ENCODE results near the gene MCFD2.
"Not testable (repeated sequence)": the region's sequence is repeated elsewhere in the genome, so short reads cannot be mapped to it uniquely, and the experiment has no call there.

The MCFD2 gene

DNA sequence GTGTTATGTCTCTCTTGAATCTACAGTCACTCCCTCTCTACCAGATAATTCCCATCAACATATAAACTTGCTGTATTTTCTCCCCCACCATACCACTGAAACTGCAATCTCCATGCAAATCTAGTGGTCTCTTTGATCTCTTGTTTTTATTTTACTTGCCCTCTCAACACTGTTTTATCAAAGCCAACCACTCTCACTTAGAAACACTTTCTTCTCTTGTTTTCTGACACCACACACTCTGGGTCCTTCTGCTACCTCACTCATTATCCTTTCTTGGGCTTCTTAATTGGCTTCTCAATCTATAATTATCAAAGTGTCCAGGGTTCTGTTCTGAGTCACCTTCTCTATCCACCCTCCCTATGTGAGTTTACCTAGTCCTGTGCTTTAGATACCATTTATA is 2.0 kb upstream of the MCFD2 start:
- no peak for DNase-seq (ENCODE audit: low read depth)
- H3K4me3 ChIP-seq (ENCODE audit: control insufficient read depth, low read depth, low read length), result no peak overlapping the region
- TF ChIP-seq, protein P1, sequence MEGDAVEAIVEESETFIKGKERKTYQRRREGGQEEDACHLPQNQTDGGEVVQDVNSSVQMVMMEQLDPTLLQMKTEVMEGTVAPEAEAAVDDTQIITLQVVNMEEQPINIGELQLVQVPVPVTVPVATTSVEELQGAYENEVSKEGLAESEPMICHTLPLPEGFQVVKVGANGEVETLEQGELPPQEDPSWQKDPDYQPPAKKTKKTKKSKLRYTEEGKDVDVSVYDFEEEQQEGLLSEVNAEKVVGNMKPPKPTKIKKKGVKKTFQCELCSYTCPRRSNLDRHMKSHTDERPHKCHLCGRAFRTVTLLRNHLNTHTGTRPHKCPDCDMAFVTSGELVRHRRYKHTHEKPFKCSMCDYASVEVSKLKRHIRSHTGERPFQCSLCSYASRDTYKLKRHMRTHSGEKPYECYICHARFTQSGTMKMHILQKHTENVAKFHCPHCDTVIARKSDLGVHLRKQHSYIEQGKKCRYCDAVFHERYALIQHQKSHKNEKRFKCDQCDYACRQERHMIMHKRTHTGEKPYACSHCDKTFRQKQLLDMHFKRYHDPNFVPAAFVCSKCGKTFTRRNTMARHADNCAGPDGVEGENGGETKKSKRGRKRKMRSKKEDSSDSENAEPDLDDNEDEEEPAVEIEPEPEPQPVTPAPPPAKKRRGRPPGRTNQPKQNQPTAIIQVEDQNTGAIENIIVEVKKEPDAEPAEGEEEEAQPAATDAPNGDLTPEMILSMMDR (conservative IDR thresholded peaks at IDR 0.05; ENCODE audit: control insufficient read depth, insufficient read depth, low read depth, low read length), result no peak

DNA sequence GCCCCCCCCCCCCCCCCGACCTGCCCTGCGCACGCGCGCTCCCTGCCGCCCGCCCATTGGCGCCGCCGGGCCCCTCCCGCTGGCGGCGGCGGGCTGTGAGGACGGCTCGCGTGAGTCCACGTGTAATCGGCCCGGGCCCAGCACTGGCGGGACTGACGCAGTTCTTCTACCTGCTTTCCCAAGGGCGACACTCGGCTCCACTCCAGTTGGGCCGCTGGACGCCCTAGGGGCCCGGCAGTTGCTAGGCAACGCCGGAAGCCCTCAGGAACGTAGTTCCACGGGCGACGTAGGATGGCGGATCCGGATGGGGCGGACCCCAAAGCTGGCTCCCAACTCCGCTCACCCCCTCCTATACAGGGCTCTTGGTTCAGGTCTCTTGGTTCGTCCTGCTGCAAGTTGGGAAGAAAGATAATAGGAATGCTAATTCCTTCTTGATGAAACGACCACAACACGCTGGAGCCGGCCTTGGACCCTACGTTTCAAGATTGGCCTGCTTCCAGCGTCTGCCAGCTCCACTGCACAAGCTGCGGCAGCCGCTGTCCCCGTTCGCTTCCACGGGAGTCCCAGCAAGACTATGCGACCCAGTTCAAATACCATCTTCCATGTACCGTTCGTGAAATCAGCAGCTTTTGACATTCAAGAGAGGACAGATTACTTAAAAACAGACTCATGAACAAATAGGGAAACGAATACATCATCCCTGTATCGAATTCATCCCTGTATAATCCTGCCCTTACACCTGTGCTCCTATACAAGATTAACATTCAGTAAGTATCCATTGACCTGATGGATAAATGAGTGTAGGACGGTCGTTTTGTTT is 415 bp upstream of the MCFD2 start:
- DNase-seq (ENCODE audit: low read depth), result peak; percentile 83
- TF ChIP-seq, protein P1 (conservative IDR thresholded peaks at IDR 0.05; ENCODE audit: control insufficient read depth, insufficient read depth, low read depth, low read length), result no peak
- H3K4me3 ChIP-seq (ENCODE audit: control insufficient read depth, low read depth, low read length), result peak overlapping the region; percentile 92

GRCh38 chr2:46914578-46915230 is 902 bp downstream of the MCFD2 start:
- H3K4me3 ChIP-seq (ENCODE audit: control insufficient read depth, low read depth, low read length), result peak overlapping the region; percentile 92
- DNase-seq (ENCODE audit: low read depth), result peak; percentile 11
- TF ChIP-seq, protein P1 (conservative IDR thresholded peaks at IDR 0.05; ENCODE audit: control insufficient read depth, insufficient read depth, low read depth, low read length), result no peak

DNA sequence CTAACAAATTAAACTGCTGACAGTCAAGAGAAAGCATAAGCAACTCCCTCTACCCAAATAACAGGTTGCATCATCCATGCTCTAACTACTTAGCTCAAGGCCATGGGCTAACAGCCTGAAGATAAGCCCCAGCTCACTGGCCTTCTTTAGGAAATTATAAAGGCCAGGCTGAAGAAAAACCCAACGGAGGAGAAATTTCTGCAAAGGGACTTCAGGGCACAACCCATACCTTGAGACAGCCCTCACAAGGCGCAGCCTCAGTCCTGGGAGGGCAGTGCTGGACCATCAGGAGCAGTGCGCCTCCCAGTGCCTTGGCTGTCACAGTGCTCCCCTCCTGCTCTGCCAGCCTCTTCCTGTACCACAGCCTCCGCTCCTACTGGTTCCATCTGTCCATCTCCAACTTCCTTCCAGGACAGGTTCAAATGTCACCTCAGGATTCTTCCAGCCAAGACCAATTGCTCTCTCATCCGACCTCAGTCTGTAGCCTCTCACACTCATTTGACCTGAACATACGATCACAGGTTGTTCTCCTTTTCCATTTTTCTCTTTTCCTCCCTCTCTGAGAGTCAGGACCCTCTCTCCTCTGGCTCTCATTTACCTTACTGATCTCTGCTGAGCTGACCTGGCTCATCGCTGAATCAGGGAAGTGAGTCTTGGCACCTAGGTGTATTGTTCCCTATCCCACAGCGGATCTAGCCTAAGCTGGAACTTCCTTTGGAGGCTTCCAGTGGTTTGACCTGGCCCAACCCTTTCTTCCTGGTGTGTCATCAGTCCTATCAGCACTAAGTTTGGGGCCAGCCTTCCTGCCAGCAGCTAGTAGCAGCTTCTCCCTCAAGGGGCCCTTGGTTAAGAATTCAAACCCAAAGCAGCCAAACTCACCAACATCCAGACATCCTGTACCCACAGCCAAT is 1.9 kb downstream of the MCFD2 start:
- H3K4me3 ChIP-seq (ENCODE audit: control insufficient read depth, low read depth, low read length), result peak overlapping the region; percentile 92
- TF ChIP-seq, protein P1 (conservative IDR thresholded peaks at IDR 0.05; ENCODE audit: control insufficient read depth, insufficient read depth, low read depth, low read length), result no peak
- peak; percentile 75 for DNase-seq (ENCODE audit: low read depth)

DNA sequence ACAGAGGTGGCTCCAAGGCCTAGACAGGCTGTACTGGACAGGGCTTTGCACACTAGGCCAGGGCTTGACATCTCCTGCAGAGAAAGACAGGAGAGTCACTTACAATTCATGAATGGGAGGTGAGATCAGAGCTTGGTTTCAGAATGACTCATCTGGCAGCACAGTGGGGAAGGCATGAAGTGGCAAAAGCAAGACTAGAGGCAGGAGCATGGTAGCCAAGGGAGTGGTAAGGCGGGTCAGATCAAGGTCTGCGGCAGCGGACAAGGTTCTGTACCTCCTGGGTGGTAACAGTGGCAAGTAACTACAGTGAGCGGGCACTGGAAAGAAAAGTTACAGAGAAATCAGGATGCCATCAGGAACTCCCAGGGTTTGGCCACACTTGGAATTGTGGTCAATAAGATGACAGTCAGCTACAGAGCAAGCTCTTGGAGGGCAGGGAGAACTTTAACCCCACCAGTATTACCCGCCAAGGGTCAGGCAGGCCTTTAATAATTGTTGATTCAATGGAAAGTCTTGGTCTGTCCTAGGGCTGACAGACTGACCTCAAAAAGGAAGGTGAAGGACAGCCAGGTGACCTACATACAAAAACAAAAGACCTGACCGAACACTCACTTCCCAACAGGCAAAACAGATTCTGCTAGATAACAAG is 5.7 kb downstream of the MCFD2 start:
- TF ChIP-seq, protein P1 (conservative IDR thresholded peaks at IDR 0.05; ENCODE audit: control insufficient read depth, insufficient read depth, low read depth, low read length), result no peak
- H3K4me3 ChIP-seq (ENCODE audit: control insufficient read depth, low read depth, low read length), result no peak overlapping the region
- peak; percentile 85 for DNase-seq (ENCODE audit: low read depth)

DNA sequence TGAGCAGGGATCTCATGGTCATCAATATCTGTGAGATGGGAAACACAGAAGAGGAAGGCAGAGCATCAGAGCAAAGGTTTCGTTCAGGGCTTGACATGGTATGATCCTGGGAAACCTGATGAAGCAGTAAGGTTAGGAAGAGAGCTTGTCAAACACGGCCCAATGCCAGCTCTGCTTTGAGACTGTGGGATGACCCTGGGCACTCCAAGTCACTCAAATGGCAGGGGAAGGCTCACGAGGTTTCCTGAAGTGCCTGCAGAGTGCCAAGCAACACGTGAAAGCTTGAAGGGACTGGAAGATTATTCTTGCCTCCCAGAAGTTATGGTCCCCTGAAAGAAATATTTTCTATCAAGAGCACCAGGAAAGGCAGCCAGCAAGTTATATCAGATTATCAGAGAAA is 6.5 kb downstream of the MCFD2 start:
- DNase-seq (ENCODE audit: low read depth), result no peak
- TF ChIP-seq, protein P1 (conservative IDR thresholded peaks at IDR 0.05; ENCODE audit: control insufficient read depth, insufficient read depth, low read depth, low read length), result no peak
- no peak overlapping the region for H3K4me3 ChIP-seq (ENCODE audit: control insufficient read depth, low read depth, low read length)

GRCh38 chr2:46904908-46905678 is 10.5 kb downstream of the MCFD2 start:
- H3K4me3 ChIP-seq (ENCODE audit: control insufficient read depth, low read depth, low read length); DNase-seq (ENCODE audit: low read depth): not testable (repeated sequence)

GRCh38 chr2:46902980-46903379 is 12.6 kb downstream of the MCFD2 start:
- H3K4me3 ChIP-seq (ENCODE audit: control insufficient read depth, low read depth, low read length); DNase-seq (ENCODE audit: low read depth): not testable (repeated sequence)
